Activated CD4-positive, alpha-beta memory T cell treated with anti-CD3 and anti-CD28 coated beads, Interleukin-2, amount 10 ng/mL, durations not matched to agents 7 days and 5 days (primary cell): Measurements from ENCODE around the gene GMCL1. TPM values are rescaled to one million over a fixed set of nuclear protein-coding genes. Genes with fewer than 3 reads are reported as not detected.
"Not testable (repeated sequence)": the region's sequence is repeated elsewhere in the genome, so short reads cannot be mapped to it uniquely, and the experiment has no call there.

Experiments
- CTCF ChIA-PET: fragments of 350-600 bp; sonication (Branson Sonifier 250); formaldehyde crosslinking; loops from one replicate; lab custom pipeline; 2021; ENCODE audit warnings: antibody characterized with exemption, inconsistent platforms; lab: Charles Lee
- POLR2A ChIA-PET: fragments of 350-600 bp; sonication (Branson Sonifier 250); formaldehyde crosslinking; loops from one replicate; lab custom pipeline; 2021; ENCODE audit warnings: antibody characterized with exemption; lab: Charles Lee
- DNase-seq: peaks from one replicate; pipeline ENCODE4 v3.0.0-alpha.2; 2020
- H3K27ac Mint-ChIP-seq: one replicate; pipeline ENCODE4 v1.8.0; 2021; ENCODE audit warnings: mild to moderate bottlenecking, mixed read lengths
- H3K27me3 Mint-ChIP-seq: one replicate; pipeline ENCODE4 v1.8.0; 2021; ENCODE audit warnings: mixed read lengths
- H3K36me3 Mint-ChIP-seq: one replicate; pipeline ENCODE4 v1.8.0; 2021; ENCODE audit warnings: low read depth, mixed read lengths
- H3K4me1 Mint-ChIP-seq: one replicate; pipeline ENCODE4 v1.8.0; 2021; ENCODE audit warnings: mixed read lengths
- H3K4me3 Mint-ChIP-seq: one replicate; pipeline ENCODE4 v1.8.0; 2021; ENCODE audit warnings: mild to moderate bottlenecking, mixed read lengths
- H3K9me3 Mint-ChIP-seq: one replicate; pipeline ENCODE4 v1.8.0; 2021; ENCODE audit warnings: mixed read lengths
- total RNA-seq, 2 experiments: library from RNA; stranded (reverse); gene quantifications; one replicate each; pipeline ENCODE4 v1.2.3, GENCODE V29; 2021

The GMCL1 gene
- total RNA-seq, 2 experiments from 2014 or later: 30.1 to 34.8 TPM

DNA sequence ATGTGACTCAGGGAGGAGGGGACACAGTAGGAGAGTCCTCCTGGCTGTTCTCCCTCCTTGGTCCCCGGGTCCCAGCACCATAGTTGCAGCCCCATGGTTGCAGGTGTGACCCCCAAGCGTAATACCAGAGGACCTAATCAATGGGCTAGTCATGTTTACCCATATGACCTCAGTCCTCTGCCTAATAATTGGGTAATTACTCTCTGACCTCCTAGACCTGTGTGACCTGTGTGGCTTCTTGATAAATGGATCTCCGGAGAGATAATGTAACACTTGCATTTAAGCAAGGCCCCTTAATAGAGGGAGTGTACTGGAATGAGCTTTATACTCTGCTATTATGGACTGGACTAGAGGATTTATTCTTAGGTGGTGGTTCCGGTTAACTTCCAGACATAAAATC is 32.2 kb upstream of the GMCL1 start:
- Mint-ChIP-seq H3K4me3 (no peak overlapping the region), H3K36me3 (peaks cover 11% of the 10 kb centered on the region), H3K4me1 (peaks cover 17% of the 10 kb centered on the region), H3K27me3 (no peaks in the 10 kb centered on the region), H3K9me3 (no peaks in the 10 kb centered on the region), H3K27ac (no peak overlapping the region)
- ChIA-PET POLR2A (interaction anchor here (1.4 kb wide), 1 partner anchor 22 kb away, joined by 3 read pairs; no protein-coding TSS in a partner anchor), CTCF (interaction anchor here (2.0 kb wide), 1 partner anchor 72 kb away, joined by 6 read pairs; no protein-coding TSS in a partner anchor)
- no peak for DNase-seq

GRCh38 chr2:69797836-69798289 is 31.6 kb upstream of the GMCL1 start:
- CTCF ChIA-PET: no interaction called here

GRCh38 chr2:69798290-69798908 is 31.1 kb upstream of the GMCL1 start:
- POLR2A ChIA-PET: no interaction called here
- no peak overlapping the region for H3K4me3 Mint-ChIP-seq
- no peaks in the 10 kb centered on the region for H3K27me3 Mint-ChIP-seq

More at GRCh38 chr2:69797836-69798289, 31.6 kb upstream of the GMCL1 start:
- DNase-seq: no peak
- no peaks in the 10 kb centered on the region for H3K27me3 Mint-ChIP-seq
- H3K36me3 Mint-ChIP-seq: peaks cover 12% of the 10 kb centered on the region
- H3K4me3 Mint-ChIP-seq: no peak overlapping the region
- peaks cover 17% of the 10 kb centered on the region for H3K4me1 Mint-ChIP-seq
- POLR2A ChIA-PET: interaction anchor here (1.4 kb wide), 1 partner anchor 23 kb away, joined by 3 read pairs; no protein-coding TSS in a partner anchor
- H3K27ac Mint-ChIP-seq: no peak overlapping the region
- H3K9me3 Mint-ChIP-seq: no peaks in the 10 kb centered on the region

DNA sequence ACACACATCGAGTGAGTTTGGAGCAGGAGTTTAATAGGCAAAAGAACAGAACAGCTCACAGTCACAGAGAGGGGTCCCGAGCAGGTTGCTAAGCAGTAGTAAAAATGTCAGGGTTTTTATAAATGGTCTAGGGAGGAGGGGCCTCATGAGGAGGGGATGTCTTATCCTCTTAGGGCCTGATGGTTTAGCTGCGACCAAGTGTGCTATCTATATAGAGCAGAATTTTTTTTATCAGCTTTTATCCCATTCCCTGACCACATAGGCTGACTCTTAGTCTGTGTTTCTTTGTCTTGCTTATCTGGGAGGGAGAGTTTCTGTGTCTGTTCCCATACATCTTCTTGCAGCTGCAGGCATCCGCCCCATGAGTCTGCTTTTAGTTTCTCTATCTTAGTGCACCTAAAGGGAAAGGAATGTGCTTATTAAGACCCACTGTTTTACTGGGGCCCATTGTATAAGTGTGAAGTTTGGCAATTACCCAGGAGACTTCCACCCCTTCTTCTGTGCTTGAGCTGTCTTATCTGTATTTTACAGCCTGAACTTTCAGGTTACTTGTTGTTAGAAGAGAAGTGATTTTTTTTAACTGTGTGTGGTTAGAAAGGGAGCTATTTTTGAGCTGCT is 30.4 kb upstream of the GMCL1 start:
- peaks cover 19% of the 10 kb centered on the region for H3K36me3 Mint-ChIP-seq
- H3K27ac Mint-ChIP-seq: no peak overlapping the region
- no peaks in the 10 kb centered on the region for H3K9me3 Mint-ChIP-seq
- ChIA-PET CTCF (interaction anchor here (0.6 to 2.0 kb wide), 4 partner anchors 12 to 80 kb away, joined by 3 to 7 read pairs (median 4); no protein-coding TSS in a partner anchor), POLR2A (no interaction called here)
- H3K4me1 Mint-ChIP-seq: peaks cover 24% of the 10 kb centered on the region
- H3K27me3 Mint-ChIP-seq: no peaks in the 10 kb centered on the region
- no peak for DNase-seq
- H3K4me3 Mint-ChIP-seq: no peak overlapping the region

More at GRCh38 chr2:69798290-69798908, 31.1 kb upstream of the GMCL1 start:
- Mint-ChIP-seq H3K36me3 (peaks cover 15% of the 10 kb centered on the region), H3K27ac (no peak overlapping the region), H3K4me1 (peaks cover 20% of the 10 kb centered on the region), H3K9me3 (no peaks in the 10 kb centered on the region)
- CTCF ChIA-PET: interaction anchor here (1.1 to 2.0 kb wide), 3 partner anchors 13 to 74 kb away, joined by 3 to 7 read pairs (median 5); no protein-coding TSS in a partner anchor
- no peak for DNase-seq

DNA sequence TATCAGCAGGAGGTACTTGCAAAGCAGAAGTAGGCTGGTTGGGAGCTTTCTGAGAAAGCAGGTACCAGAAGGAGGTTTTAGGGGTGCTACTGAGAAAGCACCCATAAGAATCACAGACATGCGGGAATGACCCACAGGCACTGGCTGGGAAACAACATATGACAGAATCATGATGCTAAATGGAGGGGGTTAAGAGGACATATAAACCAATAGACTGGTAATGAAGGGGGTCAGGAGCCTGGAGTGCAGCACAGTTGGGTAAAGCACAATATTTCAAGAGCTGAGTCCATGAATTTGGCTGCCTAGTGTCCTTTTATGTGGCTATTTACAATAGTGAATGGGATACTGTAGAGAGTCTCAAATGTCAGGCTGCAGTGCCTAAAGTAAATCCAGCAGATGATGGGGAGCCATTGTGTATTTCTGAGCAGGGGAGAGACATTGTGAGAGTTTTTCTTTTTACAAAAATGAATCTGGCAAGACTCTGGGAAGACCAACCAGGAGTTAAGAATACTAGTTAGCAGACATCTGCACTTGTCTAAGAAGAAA is 27.6 kb upstream of the GMCL1 start:
- no peaks in the 10 kb centered on the region for H3K9me3 Mint-ChIP-seq
- no peak overlapping the region for H3K4me3 Mint-ChIP-seq
- H3K27ac Mint-ChIP-seq: peak overlapping the region; percentile 9
- peaks cover 34% of the 10 kb centered on the region for H3K36me3 Mint-ChIP-seq
- peaks cover 35% of the 10 kb centered on the region for H3K4me1 Mint-ChIP-seq
- ChIA-PET POLR2A (interaction anchor here (0.6 to 1.7 kb wide), 2 partner anchors 9 to 26 kb away, joined by 3 read pairs; no protein-coding TSS in a partner anchor), CTCF (no interaction called here)
- DNase-seq: no peak
- no peaks in the 10 kb centered on the region for H3K27me3 Mint-ChIP-seq

- ChIA-PET CTCF (interaction anchor here (0.7 to 1.7 kb wide), 4 partner anchors 9 to 78 kb away, joined by 3 to 13 read pairs (median 4); no protein-coding TSS in a partner anchor), POLR2A (interaction anchor here (1.7 kb wide), 1 partner anchor 27 kb away, joined by 3 read pairs; no protein-coding TSS in a partner anchor)
- not testable (repeated sequence) for H3K9me3 Mint-ChIP-seq, DNase-seq, H3K27ac Mint-ChIP-seq, H3K4me3 Mint-ChIP-seq, H3K27me3 Mint-ChIP-seq
- Mint-ChIP-seq H3K36me3 (peaks cover 35% of the 10 kb centered on the region), H3K4me1 (peaks cover 35% of the 10 kb centered on the region)
These were observed 26.6 kb upstream of the GMCL1 start for GRCh38 chr2:69802781-69803367.

DNA sequence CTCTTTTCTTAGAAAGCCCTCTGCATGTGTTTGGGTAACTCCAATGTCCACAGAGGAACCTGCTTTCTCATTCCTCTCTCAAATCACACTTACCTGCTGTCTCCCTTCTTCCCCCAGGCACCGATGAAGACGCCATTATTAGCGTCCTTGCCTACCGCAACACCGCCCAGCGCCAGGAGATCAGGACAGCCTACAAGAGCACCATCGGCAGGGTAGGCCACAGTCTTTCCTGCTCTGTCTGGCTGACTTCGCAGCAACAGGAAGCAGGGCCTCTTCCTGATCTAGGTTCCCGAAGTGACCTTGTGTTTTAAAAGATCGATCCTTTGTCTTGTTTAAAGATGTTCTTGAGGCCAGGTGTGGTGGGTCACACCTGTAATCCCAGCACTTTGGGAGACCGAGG is 25.0 kb upstream of the GMCL1 start:
- CTCF ChIA-PET: interaction anchor here (0.7 to 2.1 kb wide), 3 partner anchors 11 to 78 kb away, joined by 3 to 9 read pairs (median 3); no protein-coding TSS in a partner anchor
- no peaks in the 10 kb centered on the region for H3K9me3 Mint-ChIP-seq
- DNase-seq: no peak
- POLR2A ChIA-PET: no interaction called here
- peak overlapping the region; percentile 71 for H3K27ac Mint-ChIP-seq
- no peaks in the 10 kb centered on the region for H3K27me3 Mint-ChIP-seq
- H3K36me3 Mint-ChIP-seq: peaks cover 40% of the 10 kb centered on the region
- H3K4me3 Mint-ChIP-seq: peak overlapping the region; percentile 31
- peaks cover 27% of the 10 kb centered on the region for H3K4me1 Mint-ChIP-seq

- H3K4me3 Mint-ChIP-seq: no peak overlapping the region
- ChIA-PET CTCF (interaction anchor here (2.1 kb wide), 1 partner anchor 10 kb away, joined by 9 read pairs; no protein-coding TSS in a partner anchor), POLR2A (no interaction called here)
- no peak for DNase-seq
- H3K9me3 Mint-ChIP-seq: no peaks in the 10 kb centered on the region
- peaks cover 43% of the 10 kb centered on the region for H3K36me3 Mint-ChIP-seq
- no peak overlapping the region for H3K27ac Mint-ChIP-seq
- H3K4me1 Mint-ChIP-seq: peaks cover 24% of the 10 kb centered on the region
- H3K27me3 Mint-ChIP-seq: no peaks in the 10 kb centered on the region
These were observed 23.6 kb upstream of the GMCL1 start for GRCh38 chr2:69805887-69806286.

DNA sequence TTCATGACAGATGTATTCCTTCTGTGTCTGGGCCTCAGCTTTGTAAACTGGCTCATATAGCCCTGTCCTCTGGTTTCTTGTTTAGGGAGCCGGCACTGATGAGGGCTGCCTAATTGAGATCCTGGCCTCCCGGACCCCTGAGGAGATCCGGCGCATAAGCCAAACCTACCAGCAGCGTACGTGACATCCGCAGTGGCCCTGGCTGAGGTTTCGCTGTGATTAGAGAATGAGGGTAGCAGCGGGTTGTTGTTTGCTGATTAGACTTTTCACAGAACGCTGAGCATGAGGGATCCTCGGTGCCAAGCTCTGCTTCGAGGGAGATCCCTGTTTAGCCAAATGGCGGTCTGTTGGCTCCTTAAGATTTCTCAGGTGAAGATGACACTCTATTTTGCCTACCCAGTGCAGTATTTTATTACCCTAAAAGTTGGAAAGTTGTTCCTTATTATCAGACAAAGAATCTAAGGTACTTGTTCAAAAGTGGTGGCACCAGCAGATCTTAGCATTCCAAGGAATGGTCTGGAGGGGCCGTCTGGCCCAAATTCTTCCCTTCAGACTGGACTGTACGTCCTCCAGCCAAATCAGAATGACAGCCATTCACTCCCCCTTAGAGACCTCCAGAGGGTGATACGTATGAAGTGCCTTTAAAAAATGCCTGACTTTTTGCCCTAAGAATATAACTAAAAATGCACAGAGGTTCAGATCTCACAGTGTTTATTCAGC is 21.5 kb upstream of the GMCL1 start:
- peaks cover 18% of the 10 kb centered on the region for H3K4me1 Mint-ChIP-seq
- H3K4me3 Mint-ChIP-seq: no peak overlapping the region
- DNase-seq: no peak
- H3K36me3 Mint-ChIP-seq: peaks cover 40% of the 10 kb centered on the region
- ChIA-PET CTCF (no interaction called here), POLR2A (interaction anchor here (0.6 kb wide), 1 partner anchor 72 kb away, joined by 3 read pairs; no protein-coding TSS in a partner anchor)
- H3K27ac Mint-ChIP-seq: no peak overlapping the region
- no peaks in the 10 kb centered on the region for H3K27me3 Mint-ChIP-seq
- H3K9me3 Mint-ChIP-seq: no peaks in the 10 kb centered on the region

- H3K4me3 Mint-ChIP-seq: no peak overlapping the region
- POLR2A ChIA-PET: interaction anchor here (0.9 kb wide), 1 partner anchor 86 kb away, joined by 3 read pairs; no protein-coding TSS in a partner anchor
- H3K27me3 Mint-ChIP-seq: no peaks in the 10 kb centered on the region
- peaks cover 31% of the 10 kb centered on the region for H3K36me3 Mint-ChIP-seq
- CTCF ChIA-PET: interaction anchor here (1.7 to 12.1 kb wide), 2 partner anchors 12 to 85 kb away, joined by 3 to 323 read pairs; no protein-coding TSS in a partner anchor
- no peak overlapping the region for H3K27ac Mint-ChIP-seq
- peaks cover under 1% of the 10 kb centered on the region for H3K4me1 Mint-ChIP-seq
- H3K9me3 Mint-ChIP-seq: no peaks in the 10 kb centered on the region
- no peak for DNase-seq
These were observed 18.9 kb upstream of the GMCL1 start for GRCh38 chr2:69810550-69810949.

- H3K27ac Mint-ChIP-seq: no peak overlapping the region
- H3K4me1 Mint-ChIP-seq: no peaks in the 10 kb centered on the region
- peaks cover 29% of the 10 kb centered on the region for H3K36me3 Mint-ChIP-seq
- H3K9me3 Mint-ChIP-seq: no peaks in the 10 kb centered on the region
- no peak for DNase-seq
- POLR2A ChIA-PET: interaction anchor here (0.9 kb wide), 1 partner anchor 86 kb away, joined by 3 read pairs; no protein-coding TSS in a partner anchor
- no peak overlapping the region for H3K4me3 Mint-ChIP-seq
- no peaks in the 10 kb centered on the region for H3K27me3 Mint-ChIP-seq
- CTCF ChIA-PET: interaction anchor here (0.9 to 12.1 kb wide), 3 partner anchors 12 to 86 kb away, joined by 3 to 323 read pairs (median 3); no protein-coding TSS in a partner anchor
These were observed 18.4 kb upstream of the GMCL1 start for GRCh38 chr2:69811018-69811417.
